IMR-90 (cell line): Measurements from ENCODE around the gene RAPGEF3. TPM values are rescaled to one million over a fixed set of nuclear protein-coding genes. Genes with fewer than 3 reads are reported as not detected.

ENCODE experiments used
- ATAC-seq: fragments of 200-7000 bp; cut with Tn5 transposase; 2 replicates; pipeline ENCODE4 v1.9.1; 2020; ENCODE audit warnings: low read depth, mild to moderate bottlenecking, moderate library complexity
- BruUV-seq: library from RNA; stranded (reverse); fragments of 400-500 nt; replicated peaks from 2 replicates; lab custom pipeline; 2021; lab: Mats Ljungman, UMichigan
- CTCF ChIA-PET: fragments of 300-600 bp; formaldehyde crosslinking; extraction: SDS; loops from one replicate; lab custom pipeline; 2021; ENCODE audit warnings: antibody characterized with exemption; lab: Yijun Ruan, JAX
- POLR2A ChIA-PET: fragments of 300-600 bp; sonication (Branson Sonifier 250); formaldehyde crosslinking; loops from one replicate; lab custom pipeline; 2022; ENCODE audit warnings: antibody characterized with exemption; ENCODE audit not compliant: unreplicated experiment; lab: Charles Lee
- DNase-seq: peaks from one replicate; pipeline ENCODE4 v3.0.0; 2013
- H2AFZ ChIP-seq: replicated peaks from 2 replicates; pipeline ENCODE3; 2013; ENCODE audit warnings: low read length, mild to moderate bottlenecking; ENCODE audit not compliant: poor library complexity
- H2AK5ac ChIP-seq: 2 replicates; pipeline ENCODE4 v1.6.1; 2013; ENCODE audit warnings: low read depth, low read length, inconsistent platforms
- H2AK9ac ChIP-seq: replicated peaks from 2 replicates; pipeline ENCODE3; 2013; ENCODE audit warnings: mild to moderate bottlenecking, low read depth, low read length, moderate library complexity; ENCODE audit not compliant: poor library complexity
- H2BK120ac ChIP-seq: 2 replicates; pipeline ENCODE4 v1.6.1; 2013; ENCODE audit warnings: low read depth, low read length, inconsistent platforms
- H2BK15ac ChIP-seq: 3 replicates; pipeline ENCODE4 v1.6.1; 2013; ENCODE audit warnings: low read depth, low read length, inconsistent platforms
- H2BK20ac ChIP-seq: 2 replicates; pipeline ENCODE4 v1.6.1; 2013; ENCODE audit warnings: low read depth, mild to moderate bottlenecking, inconsistent platforms, low read length, moderate library complexity
- H2BK5ac ChIP-seq: 2 replicates; pipeline ENCODE4 v1.6.1; 2013; ENCODE audit warnings: mild to moderate bottlenecking, low read depth, low read length, inconsistent platforms; ENCODE audit not compliant: poor library complexity, severe bottlenecking
- H3K14ac ChIP-seq: replicated peaks from 2 replicates; pipeline ENCODE4 v1.6.1; 2013; ENCODE audit warnings: low read depth, low read length, inconsistent platforms
- H3K18ac ChIP-seq: 2 replicates; pipeline ENCODE4 v1.6.1; 2013; ENCODE audit warnings: low read depth, low read length, control low read depth
- H3K23ac ChIP-seq: 2 replicates; pipeline ENCODE4 v1.6.1; 2013; ENCODE audit warnings: low read depth, low read length, inconsistent platforms
- H3K27ac ChIP-seq: 2 replicates; pipeline ENCODE4 v1.5.1; 2013; ENCODE audit warnings: mild to moderate bottlenecking, control low read depth, low read length; ENCODE audit not compliant: insufficient read depth
- H3K27me3 ChIP-seq: 2 replicates; pipeline ENCODE4 v1.6.1; 2013; ENCODE audit warnings: low read length; ENCODE audit not compliant: control insufficient read depth, insufficient read depth
- H3K36me3 ChIP-seq: 2 replicates; pipeline ENCODE4 v1.6.1; 2013; ENCODE audit warnings: low read length, mixed read lengths; ENCODE audit not compliant: control insufficient read depth, insufficient read depth
- H3K4ac ChIP-seq: 2 replicates; pipeline ENCODE4 v1.6.1; 2013; ENCODE audit warnings: low read depth, low read length, inconsistent platforms
- H3K4me1 ChIP-seq: 2 replicates; pipeline ENCODE4 v1.6.1; 2013; ENCODE audit warnings: low read length, mixed read lengths; ENCODE audit not compliant: control insufficient read depth, insufficient read depth
- H3K4me2 ChIP-seq: 2 replicates; pipeline ENCODE4 v1.6.1; 2013; ENCODE audit warnings: low read depth, mild to moderate bottlenecking, control low read depth, low read length, moderate library complexity
- H3K4me3 ChIP-seq: 2 replicates; pipeline ENCODE4 v1.5.1; 2013; ENCODE audit warnings: low read depth, mild to moderate bottlenecking, control low read depth, low read length, moderate library complexity; ENCODE audit not compliant: insufficient read depth
- H3K56ac ChIP-seq: 2 replicates; pipeline ENCODE4 v1.6.1; 2013; ENCODE audit warnings: low read length, inconsistent platforms; ENCODE audit not compliant: insufficient read depth; ENCODE audit errors: extremely low read depth
- H3K79me1 ChIP-seq, 2 experiments: 2 replicates each; pipeline ENCODE4 v1.6.1; 2013; ENCODE audit warnings: low read length in 2 of 2, inconsistent platforms in 1 of 2, low read depth in 1 of 2
- H3K9ac ChIP-seq: 2 replicates; pipeline ENCODE4 v1.6.1; 2013; ENCODE audit warnings: low read depth, low read length, control low read depth
- H3K9me1 ChIP-seq: 2 replicates; pipeline ENCODE4 v1.6.1; 2013; ENCODE audit warnings: low read length, inconsistent platforms; ENCODE audit not compliant: insufficient read depth
- H3K9me3 ChIP-seq: 2 replicates; pipeline ENCODE4 v1.6.1; 2013; ENCODE audit warnings: low read length; ENCODE audit not compliant: control insufficient read depth, insufficient read depth
- H4K20me1 ChIP-seq: 2 replicates; pipeline ENCODE4 v1.6.1; 2013; ENCODE audit warnings: low read length, inconsistent platforms; ENCODE audit not compliant: insufficient read depth
- H4K5ac ChIP-seq: 2 replicates; pipeline ENCODE4 v1.6.1; 2013; ENCODE audit warnings: mild to moderate bottlenecking, low read depth, low read length, control low read depth
- H4K8ac ChIP-seq, 2 experiments: 2 replicates each; pipeline ENCODE4 v1.6.1; 2013; ENCODE audit warnings: low read depth in 2 of 2, low read length in 2 of 2, control low read depth in 1 of 2, inconsistent platforms in 1 of 2
- H4K91ac ChIP-seq: 2 replicates; pipeline ENCODE4 v1.6.1; 2013; ENCODE audit warnings: low read depth, low read length, inconsistent platforms; ENCODE audit not compliant: insufficient read depth
- RCOR1 ChIP-seq: IDR thresholded peaks from 2 replicates; pipeline ENCODE4 v1.6.1; 2012; ENCODE audit warnings: mild to moderate bottlenecking, low read length, improper control_type of control experiment; ENCODE audit not compliant: insufficient replicate concordance
- WGBS, 2 experiments: methylation state at CpG; one replicate each; pipeline versions ENCODE4 v1.1.5 to v1.1.7; 2013; ENCODE audit warnings: missing lambda C conversion rate in 2 of 2; ENCODE audit not compliant: insufficient read length in 1 of 2; ENCODE audit errors: extremely low coverage in 2 of 2; 5-methylcytosine and 5-hydroxymethylcytosine counted together
- dilution Hi-C: fragments of 300-500 bp; cut with HindIII; formaldehyde crosslinking; loops from one replicate; pipeline ENCODE4 v1.14.3; 2018; ENCODE audit warnings: low sequenced_read_pairs; ENCODE audit not compliant: unreplicated experiment
- in situ Hi-C: fragments of 300-500 bp; cut with MboI; formaldehyde crosslinking; loops from 3 replicates; pipeline ENCODE4 v1.14.3; 2019; ENCODE audit warnings: low sequenced_read_pairs, inconsistent platforms, mixed read lengths
- intact Hi-C: fragments of 100-400 bp; cut with micrococcal nuclease; formaldehyde crosslinking; loops from 2 replicates; pipeline ENCODE4 v1.10.0; 2022
- polyA plus RNA-seq, 3 experiments: library from polyadenylated mRNA; depleted of rRNA; stranded (reverse); fragments of >200 nt; gene quantifications; 2 replicates each; pipeline ENCODE4 v1.2.3, GENCODE V29; 2012; ENCODE audit warnings: low replicate concordance in 1 of 3
- total RNA-seq: library from RNA; depleted of rRNA; stranded (reverse); fragments of >200 nt; gene quantifications from 2 replicates; pipeline ENCODE4 v1.2.3, GENCODE V29; 2012

The RAPGEF3 gene
- total and polyA plus RNA-seq, 2 of the 4 experiments (the other 2 are of a cell fraction), result 1.3 to 2.0 TPM

- WGBS, 2 experiments, result no CpG with 5 or more reads among the region's 4 CpGs
- H2AFZ ChIP-seq, result no peak overlapping the region
- no peak overlapping the region for H3K9ac ChIP-seq
- no peaks in the 10 kb centered on the region for H3K9me3 ChIP-seq
- intact Hi-C loops, result no loop called here
- H2BK5ac ChIP-seq, result no peak overlapping the region
- CTCF ChIA-PET, result interaction anchor here (0.6 kb wide), 1 partner anchor 12 kb away, joined by 5 read pairs; no protein-coding TSS in a partner anchor
- H2AK5ac ChIP-seq, result no peak overlapping the region
- POLR2A ChIA-PET, result no interaction called here
- dilution Hi-C loops, result no loop called here
- H3K4ac ChIP-seq, result no peak overlapping the region
- H4K8ac ChIP-seq, result no peak overlapping the region
- no peaks in the 10 kb centered on the region; the same call in 1 of the 2 replicates for H3K4me1 ChIP-seq
- no peak overlapping the region for H2AK9ac ChIP-seq
- no peak overlapping the region for H2BK20ac ChIP-seq
- H2BK120ac ChIP-seq, result no peak overlapping the region
- H2BK15ac ChIP-seq, result no peak overlapping the region
- no peaks in the 10 kb centered on the region for H4K20me1 ChIP-seq
- ATAC-seq, result no peak
- H4K5ac ChIP-seq, result no peak overlapping the region
- peaks cover 6% of the 10 kb centered on the region; the same call in 1 of the 2 replicates for H3K9me1 ChIP-seq
- no peak overlapping the region for H3K27ac ChIP-seq
- no peaks in the 10 kb centered on the region for H3K36me3 ChIP-seq
- H3K27me3 ChIP-seq, result no peaks in the 10 kb centered on the region
- H3K14ac ChIP-seq, result no peak overlapping the region
- H3K4me3 ChIP-seq, result no peak overlapping the region
- in situ Hi-C loops, result no loop called here
- H3K79me1 ChIP-seq, result peaks cover 11 to 21% of the 10 kb centered on the region in 2 experiments; a peak in 3 of 4 replicates
- no peak overlapping the region for H3K18ac ChIP-seq
- no peak overlapping the region for H3K4me2 ChIP-seq
- TF ChIP-seq RCOR1, result no peak
- no peak overlapping the region for H3K56ac ChIP-seq
- BruUV-seq, result no TSS peak
- no peak overlapping the region for H4K91ac ChIP-seq
- no peak overlapping the region for H3K23ac ChIP-seq
- DNase-seq, result peak; percentile 11
These were observed 49.4 kb downstream of the RAPGEF3 start for GRCh38 chr12:47709237-47709636.
